ENCODE results near the gene MRPL32. TPM values are rescaled to one million over a fixed set of nuclear protein-coding genes. Genes with fewer than 3 reads are reported as not detected.

The MRPL32 gene
- total and polyA plus RNA-seq, 2 of the 13 experiments (the other 11 are each of a cell fraction or from before 2014, with no cell fraction given): 39.0 to 81.2 TPM

- peak; percentile 58 for TF ChIP-seq HDAC1 (CRISPR knock-in tag; IDR thresholded peaks at IDR 0.05)
- TF ChIP-seq EZH2 (conservative IDR thresholded peaks at IDR 0.05; ENCODE audit: low read depth, low read length): no peak
- peak; percentile 64; the same call in 1 of the 2 replicates for TF ChIP-seq ZNF441 (CRISPR knock-in tag; IDR thresholded peaks at IDR 0.05; ENCODE audit: borderline replicate concordance)
- TF ChIP-seq ZSCAN30 (CRISPR knock-in tag; IDR thresholded peaks at IDR 0.05): no peak
- TF ChIP-seq ZNF354B (CRISPR knock-in tag; IDR thresholded peaks at IDR 0.05): 0 out of 2 replicates have a peak, but pooled peaks have one; percentile 50
- no peak for TF ChIP-seq ZBTB20 (CRISPR knock-in tag; IDR thresholded peaks at IDR 0.05; ENCODE audit: borderline replicate concordance, low read depth)
- no peak for TF ChIP-seq NFE2 (CRISPR knock-in tag; IDR thresholded peaks at IDR 0.05)
- peak; percentile 96 for TF ChIP-seq TBX2 (CRISPR knock-in tag; IDR thresholded peaks at IDR 0.05; ENCODE audit: borderline replicate concordance)
- no peak for TF ChIP-seq NFYB (CRISPR knock-in tag; IDR thresholded peaks at IDR 0.05)
- no peak; the same call in 1 of the 2 replicates for TF ChIP-seq BRD4 (CRISPR knock-in tag; IDR thresholded peaks at IDR 0.05)
- TF ChIP-seq, protein P1, sequence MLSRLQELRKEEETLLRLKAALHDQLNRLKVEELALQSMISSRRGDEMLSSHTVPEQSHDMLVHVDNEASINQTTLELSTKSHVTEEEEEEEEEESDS (CRISPR knock-in tag; IDR thresholded peaks at IDR 0.05; ENCODE audit: borderline replicate concordance): no peak
- peak; percentile 64 for TF ChIP-seq POLR2AphosphoS5 (IDR thresholded peaks at IDR 0.05; ENCODE audit: low read depth, low read length)
- no peak for TF ChIP-seq ZNF484 (CRISPR knock-in tag; IDR thresholded peaks at IDR 0.05; ENCODE audit: borderline replicate concordance, low read depth)
- no peak for TF ChIP-seq ZNF674 (CRISPR knock-in tag; IDR thresholded peaks at IDR 0.05; ENCODE audit: low read depth)
- no peak for TF ChIP-seq ATM (IDR thresholded peaks at IDR 0.05; ENCODE audit: borderline replicate concordance)
- no peak for TF ChIP-seq SMYD3 (CRISPR knock-in tag; IDR thresholded peaks at IDR 0.05)
- TF ChIP-seq STAT5B (CRISPR knock-in tag; IDR thresholded peaks at IDR 0.05): no peak; the same call in 1 of the 2 replicates
- TF ChIP-seq, protein P2, sequence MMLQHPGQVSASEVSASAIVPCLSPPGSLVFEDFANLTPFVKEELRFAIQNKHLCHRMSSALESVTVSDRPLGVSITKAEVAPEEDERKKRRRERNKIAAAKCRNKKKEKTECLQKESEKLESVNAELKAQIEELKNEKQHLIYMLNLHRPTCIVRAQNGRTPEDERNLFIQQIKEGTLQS (CRISPR knock-in tag; IDR thresholded peaks at IDR 0.05): 0 out of 2 replicates have a peak, but pooled peaks have one; percentile 12
- TF ChIP-seq GLMP (CRISPR knock-in tag; IDR thresholded peaks at IDR 0.05; ENCODE audit: borderline replicate concordance): no peak
- TF ChIP-seq ZBTB42 (CRISPR knock-in tag; IDR thresholded peaks at IDR 0.05): peak; percentile 54; the same call in 1 of the 2 replicates
- TF ChIP-seq LCORL (IDR thresholded peaks at IDR 0.05): no peak
- TF ChIP-seq LCORL (CRISPR knock-in tag; IDR thresholded peaks at IDR 0.05): 0 out of 2 replicates have a peak, but pooled peaks have one; percentile 36
- TF ChIP-seq BHLHE40 (IDR thresholded peaks at IDR 0.05; ENCODE audit: low read length): peak; percentile 8; the same call in 1 of the 2 replicates
- TF ChIP-seq KDM3A (CRISPR knock-in tag; IDR thresholded peaks at IDR 0.05; ENCODE audit: low read depth): 0 out of 2 replicates have a peak, but pooled peaks have one; percentile 34
- peak; percentile 90 for TF ChIP-seq SPEN (CRISPR knock-in tag; IDR thresholded peaks at IDR 0.05; ENCODE audit: low read depth)
- no peak for TF ChIP-seq KDM6A (CRISPR knock-in tag; IDR thresholded peaks at IDR 0.05; ENCODE audit: low read depth)
- TF ChIP-seq SRY (CRISPR knock-in tag; IDR thresholded peaks at IDR 0.05): 0 out of 2 replicates have a peak, but pooled peaks have one; percentile 42
- peak; percentile 59; the same call in 1 of the 2 replicates for TF ChIP-seq JUND (CRISPR knock-in tag; IDR thresholded peaks at IDR 0.05)
- no peak for TF ChIP-seq TIGD3 (CRISPR knock-in tag; IDR thresholded peaks at IDR 0.05; ENCODE audit: borderline replicate concordance)
Measured at GRCh38 chr7:42911454-42912447, 20.4 kb upstream of the MRPL32 start, which contains the start of gene C7orf25 (continued).
